ENCODE results near the gene MYLK4.

DNA sequence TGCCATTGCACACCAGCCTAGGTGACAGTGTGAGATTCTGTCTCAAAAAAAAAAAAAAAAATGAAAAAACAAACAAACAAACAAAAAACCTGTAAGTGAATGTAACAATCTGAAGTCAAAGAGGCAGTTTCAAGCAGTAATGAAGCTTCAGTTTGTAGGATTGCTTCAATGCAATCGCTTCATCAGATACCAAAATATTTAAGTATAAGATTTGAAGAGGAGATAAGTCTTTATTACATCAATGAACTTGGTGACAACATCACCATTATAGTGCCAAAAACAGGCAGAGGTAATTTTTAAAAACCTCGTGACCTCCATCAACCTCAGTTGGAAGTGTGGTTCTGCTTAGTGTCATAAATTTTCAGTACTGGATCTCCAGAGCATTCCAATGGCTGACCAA, 74.7 kb downstream of the MYLK4 start:
- TF ChIP-seq, protein P1, sequence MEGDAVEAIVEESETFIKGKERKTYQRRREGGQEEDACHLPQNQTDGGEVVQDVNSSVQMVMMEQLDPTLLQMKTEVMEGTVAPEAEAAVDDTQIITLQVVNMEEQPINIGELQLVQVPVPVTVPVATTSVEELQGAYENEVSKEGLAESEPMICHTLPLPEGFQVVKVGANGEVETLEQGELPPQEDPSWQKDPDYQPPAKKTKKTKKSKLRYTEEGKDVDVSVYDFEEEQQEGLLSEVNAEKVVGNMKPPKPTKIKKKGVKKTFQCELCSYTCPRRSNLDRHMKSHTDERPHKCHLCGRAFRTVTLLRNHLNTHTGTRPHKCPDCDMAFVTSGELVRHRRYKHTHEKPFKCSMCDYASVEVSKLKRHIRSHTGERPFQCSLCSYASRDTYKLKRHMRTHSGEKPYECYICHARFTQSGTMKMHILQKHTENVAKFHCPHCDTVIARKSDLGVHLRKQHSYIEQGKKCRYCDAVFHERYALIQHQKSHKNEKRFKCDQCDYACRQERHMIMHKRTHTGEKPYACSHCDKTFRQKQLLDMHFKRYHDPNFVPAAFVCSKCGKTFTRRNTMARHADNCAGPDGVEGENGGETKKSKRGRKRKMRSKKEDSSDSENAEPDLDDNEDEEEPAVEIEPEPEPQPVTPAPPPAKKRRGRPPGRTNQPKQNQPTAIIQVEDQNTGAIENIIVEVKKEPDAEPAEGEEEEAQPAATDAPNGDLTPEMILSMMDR (IDR thresholded peaks at IDR 0.05): no peak
- TF ChIP-seq POLR2A (IDR thresholded peaks at IDR 0.05) (no peak), EP300 (IDR thresholded peaks at IDR 0.05) (no peak)
